HG02610 (cell line): ENCODE results near the gene GFOD1.
A peak's percentile ranks its signal among the peaks of the same experiment; 100 is the strongest.

Source experiments
- ATAC-seq: cut with Tn5 transposase; IDR thresholded peaks from one replicate; pipeline ENCODE4 v1.9.1; 2021; ENCODE audit warnings: mild to moderate bottlenecking, moderate library complexity; ENCODE audit not compliant: unreplicated experiment

GFOD1 gene, protein sequence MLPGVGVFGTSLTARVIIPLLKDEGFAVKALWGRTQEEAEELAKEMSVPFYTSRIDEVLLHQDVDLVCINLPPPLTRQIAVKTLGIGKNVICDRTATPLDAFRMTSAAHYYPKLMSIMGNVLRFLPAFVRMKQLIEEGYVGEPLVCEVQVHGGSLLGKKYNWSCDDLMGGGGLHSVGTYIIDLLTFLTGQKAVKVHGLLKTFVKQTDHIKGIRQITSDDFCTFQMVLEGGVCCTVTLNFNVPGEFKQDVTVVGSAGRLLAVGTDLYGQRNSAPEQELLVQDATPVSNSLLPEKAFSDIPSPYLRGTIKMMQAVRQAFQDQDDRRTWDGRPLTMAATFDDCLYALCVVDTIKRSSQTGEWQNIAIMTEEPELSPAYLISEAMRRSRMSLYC

DNA sequence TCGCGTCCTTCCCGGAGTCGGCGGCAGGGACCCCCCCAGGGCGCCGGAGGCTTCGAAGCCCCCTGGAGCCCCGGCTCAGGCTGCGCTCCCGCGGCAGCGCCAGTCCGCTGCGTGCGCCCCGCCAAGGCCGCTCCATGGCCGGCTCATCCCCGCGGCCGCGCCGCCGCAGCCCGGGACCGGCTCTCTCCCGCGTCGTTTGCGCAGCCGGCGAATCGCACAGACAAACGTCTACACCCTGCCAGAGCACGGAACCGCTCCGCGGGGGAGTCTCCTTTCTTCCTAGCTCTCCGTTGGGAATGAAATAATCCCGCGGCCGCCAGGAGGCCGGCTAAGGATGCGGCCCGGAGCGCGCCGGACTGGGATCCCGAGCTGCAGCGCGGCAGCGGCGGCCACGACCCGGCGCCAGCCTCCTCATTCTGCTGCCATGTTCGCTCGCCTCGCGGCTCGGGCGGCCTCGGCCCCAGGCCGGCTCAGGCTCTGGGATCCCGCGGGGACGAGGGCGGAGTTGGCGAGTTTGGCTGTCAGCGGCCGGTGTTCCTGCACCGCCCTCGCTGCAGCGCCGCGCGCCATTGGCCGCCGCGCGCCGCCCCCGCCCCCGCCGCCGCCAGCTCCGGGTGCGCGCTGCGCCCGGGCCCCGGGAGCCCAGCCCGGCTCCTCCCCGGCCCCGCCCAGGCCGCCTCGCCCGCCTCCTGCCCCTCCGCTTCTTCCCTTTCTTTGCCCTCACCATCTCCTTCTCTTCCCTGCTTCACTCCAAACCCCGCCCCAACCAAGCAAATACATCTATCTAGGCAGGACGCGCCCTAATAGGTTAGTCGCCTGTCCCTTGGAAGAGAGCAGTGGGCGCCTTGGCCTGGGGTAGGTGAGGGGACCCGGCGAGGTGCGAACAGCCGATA is at the start of gene GFOD1:
Gene GFOD1 (minus strand): TSS at position 479 of the 893 bp plus-strand sequence. CDS start 710 bp downstream, outside the sequence.
- ATAC-seq, result peak; percentile 78

DNA sequence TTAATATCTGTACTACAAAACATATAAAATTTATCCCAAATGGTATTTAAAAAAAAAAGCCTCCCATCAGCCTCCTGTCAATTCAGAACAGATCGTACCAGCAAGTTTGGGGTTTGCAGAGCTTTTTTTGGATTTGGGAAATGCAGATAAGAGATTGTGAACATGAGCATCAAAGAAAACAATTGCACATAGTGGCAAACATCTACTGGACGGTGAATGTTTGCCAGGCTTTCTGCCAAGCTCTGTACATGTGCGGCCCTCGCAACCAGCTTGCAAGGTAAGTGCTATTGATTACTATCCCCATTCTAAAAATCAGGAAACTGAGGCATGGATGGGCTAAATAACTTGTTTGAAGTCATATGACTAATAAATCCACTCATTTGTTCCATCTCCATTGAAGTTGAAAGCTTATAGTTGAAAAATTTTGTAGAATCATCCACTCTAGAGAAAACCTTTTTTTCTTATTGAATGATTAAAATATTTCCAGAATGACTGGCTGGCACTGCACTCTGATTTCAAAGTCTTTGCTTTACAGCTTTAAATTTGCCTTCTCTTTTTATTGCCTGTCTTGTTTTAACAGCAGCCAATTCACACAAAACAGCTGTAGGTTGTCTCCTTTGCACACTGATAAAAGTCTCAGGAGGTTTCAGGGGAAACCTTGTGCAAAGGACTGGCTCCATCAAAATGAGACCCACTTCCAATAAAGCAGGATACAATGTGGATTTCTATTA is 49.6 kb upstream of the GFOD1 start:
- no peak for ATAC-seq

DNA sequence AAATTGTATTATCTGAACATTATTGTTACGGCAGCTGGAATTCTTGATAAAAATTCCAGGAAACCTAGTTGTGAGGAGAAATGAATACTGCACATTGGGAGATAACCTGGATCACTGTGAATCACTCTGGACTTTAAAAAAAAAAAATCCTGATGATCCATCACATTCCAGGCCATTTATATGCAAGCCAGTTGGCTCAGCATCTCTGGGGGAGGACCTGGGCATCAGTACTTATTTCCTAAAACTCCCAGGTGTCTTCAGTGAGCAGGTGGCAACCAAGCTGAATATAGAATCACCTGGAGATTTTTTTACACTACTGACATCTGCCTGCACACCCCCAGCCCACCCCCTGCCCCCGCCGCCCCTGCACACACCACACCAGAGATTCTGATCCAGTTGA is 47.9 kb upstream of the GFOD1 start:
- no peak for ATAC-seq

DNA sequence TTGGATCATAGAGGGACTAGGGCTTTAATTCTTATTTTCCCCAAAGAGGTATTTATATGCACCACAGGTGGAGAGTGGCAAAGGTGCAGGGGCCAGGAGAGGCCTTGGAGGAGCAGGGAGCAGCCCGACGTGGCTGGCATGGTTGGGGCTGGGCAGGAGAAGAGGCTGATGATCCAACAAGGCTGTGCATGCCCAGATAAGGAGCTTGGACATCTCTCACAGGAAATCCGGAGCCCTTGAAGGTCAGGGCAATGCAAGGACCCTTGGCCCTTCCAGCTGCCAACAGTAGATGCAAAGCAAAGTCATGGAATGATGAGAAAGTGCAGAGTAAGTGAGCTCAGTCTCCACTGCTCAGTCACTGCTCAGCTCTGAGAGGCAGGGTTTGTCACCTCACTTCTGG is 47.1 kb upstream of the GFOD1 start:
- ATAC-seq, result no peak

DNA sequence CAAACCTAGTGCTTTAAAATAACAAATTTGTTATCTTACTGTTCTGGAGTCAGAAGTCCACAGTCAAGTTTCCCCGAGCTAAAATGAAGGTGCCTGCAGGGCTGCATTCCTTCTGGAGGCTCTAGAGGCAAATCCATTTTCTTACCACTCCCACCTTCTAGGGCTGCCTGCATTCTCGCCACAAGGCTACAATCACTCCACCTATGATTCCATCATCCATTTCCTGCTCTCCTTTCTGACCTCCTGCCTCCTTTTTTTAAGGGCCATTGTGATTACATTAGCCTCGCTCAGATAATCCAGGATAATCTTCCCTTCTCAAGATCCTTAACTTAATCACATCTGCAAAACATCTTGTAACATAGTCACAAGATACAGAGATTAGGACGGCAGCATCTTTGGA is 44.6 kb upstream of the GFOD1 start:
- ATAC-seq, result no peak

DNA sequence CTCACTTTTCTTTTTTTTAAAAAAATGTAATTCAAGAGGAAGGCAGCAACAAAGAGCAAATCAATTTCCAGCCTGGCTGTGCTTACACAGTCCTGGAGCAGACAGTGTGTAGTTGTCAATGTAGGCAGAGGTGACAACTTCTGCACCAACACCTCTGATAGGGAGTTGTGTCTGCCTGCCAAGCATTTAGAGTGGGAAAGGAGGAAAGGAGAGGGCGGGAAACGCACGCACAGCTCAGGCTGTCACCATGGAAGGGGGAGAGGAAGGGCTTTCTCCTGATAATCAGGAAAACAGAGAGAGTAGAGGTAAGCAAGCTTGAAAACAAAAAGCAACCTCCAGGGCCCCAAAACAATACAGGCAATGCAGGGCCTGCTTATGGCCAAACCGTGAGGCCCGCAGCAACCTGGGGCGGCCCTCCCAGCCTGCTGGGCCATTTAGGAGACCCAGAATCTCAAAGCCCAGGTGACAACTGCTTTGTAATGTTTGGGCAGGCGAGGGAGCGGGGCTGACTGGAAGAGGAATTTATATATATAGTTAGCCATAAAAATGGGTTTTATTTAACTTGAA is 41.5 kb upstream of the GFOD1 start:
- no peak for ATAC-seq

DNA sequence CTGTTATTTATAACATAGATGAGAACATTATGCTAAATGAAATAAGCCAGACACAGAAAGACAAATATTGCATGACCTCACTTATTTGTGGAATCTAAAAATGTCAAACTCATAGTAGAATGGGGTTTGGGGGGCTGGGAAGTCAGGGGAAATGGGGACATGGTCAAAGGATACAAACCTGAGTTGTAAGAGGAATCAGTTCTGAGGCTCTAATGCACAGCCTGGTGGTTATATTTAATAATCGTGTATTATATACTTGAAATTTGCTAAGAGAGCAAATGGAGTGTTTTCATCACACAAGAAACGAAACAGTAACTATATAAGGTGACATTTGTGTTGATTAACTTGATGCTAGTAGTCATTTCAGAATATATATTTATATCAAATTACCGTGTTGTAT is 40.8 kb upstream of the GFOD1 start:
- no peak for ATAC-seq

DNA sequence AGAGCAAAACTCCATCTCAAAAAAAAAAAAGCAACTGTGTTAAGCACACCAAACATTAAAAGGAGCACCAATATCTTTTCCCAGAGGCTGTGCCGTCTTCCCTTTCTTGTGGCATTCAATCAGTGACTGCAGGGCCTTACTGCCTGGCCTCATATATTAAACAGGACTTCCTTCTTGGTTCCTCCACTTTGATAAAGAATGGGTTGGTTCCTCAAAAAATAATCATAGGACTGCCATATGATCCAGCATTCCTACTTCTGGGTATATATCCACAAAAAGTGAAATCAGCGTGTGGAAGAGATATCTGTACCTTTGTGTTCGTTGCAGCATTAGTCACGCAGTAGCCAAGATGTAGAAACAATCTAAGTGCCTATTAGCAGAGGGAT is 40.3 kb upstream of the GFOD1 start:
- ATAC-seq, result no peak

DNA sequence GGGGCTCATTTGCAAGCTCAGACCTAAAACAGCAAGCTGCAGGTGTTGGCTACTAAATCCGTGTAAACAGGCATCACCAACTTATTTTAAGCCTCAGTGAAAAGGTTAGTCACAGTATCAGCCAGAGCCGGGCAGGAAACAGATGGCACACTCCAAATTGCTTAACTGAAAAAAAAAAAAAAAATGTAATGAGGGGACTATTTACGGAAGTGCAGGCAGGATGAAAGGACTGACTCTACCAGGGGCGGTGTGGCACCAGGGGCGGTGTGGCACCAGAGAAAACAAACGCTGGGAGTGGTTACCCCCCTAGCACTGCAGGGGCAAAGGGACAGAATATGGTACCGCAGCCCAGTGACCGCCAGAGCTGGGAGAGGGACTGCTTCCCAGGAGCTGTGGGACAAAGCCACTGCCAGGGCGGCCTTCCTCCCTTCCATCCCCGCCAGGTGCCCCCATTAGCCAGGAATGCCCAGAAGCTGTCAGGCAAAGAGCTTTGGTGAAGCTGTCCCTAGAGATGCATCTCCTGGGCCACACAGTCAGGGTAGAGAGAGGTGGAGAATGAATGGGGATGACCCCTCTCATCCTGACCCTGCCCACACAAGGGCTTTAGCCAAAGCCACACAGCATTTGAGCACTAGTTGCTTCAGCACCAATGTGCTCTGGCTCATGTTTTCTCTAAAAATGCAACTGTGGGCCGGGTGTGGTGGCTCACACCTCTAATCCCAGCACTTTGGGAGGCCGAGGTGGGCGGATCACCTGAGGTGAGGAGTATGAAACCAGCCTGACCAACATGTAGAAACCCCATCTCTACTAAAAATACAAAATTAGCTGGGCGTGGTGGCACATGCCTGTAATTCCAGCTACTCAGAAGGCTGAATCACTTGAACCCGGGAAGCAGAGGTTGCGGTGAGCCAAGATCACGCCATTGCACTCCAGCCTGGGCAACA is 39.6 kb upstream of the GFOD1 start:
- ATAC-seq, result peak; percentile 66

DNA sequence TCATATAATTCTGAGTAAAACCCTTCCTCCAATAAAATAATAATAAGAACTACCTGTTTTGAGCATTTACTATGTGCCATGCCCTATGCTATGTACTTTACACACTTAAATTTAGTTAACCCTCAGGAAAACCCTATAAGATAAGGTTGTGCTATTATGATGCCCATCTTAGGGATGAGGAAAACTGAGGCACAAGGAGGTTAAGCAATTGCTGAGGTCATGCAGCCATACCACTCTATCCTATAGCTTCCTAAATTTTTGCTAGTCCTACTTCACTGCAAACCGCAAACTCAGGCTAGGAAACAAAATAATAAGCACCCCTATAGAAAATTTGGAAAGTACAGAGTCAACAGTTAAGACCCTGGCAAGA is 38.9 kb upstream of the GFOD1 start:
- ATAC-seq, result no peak

DNA sequence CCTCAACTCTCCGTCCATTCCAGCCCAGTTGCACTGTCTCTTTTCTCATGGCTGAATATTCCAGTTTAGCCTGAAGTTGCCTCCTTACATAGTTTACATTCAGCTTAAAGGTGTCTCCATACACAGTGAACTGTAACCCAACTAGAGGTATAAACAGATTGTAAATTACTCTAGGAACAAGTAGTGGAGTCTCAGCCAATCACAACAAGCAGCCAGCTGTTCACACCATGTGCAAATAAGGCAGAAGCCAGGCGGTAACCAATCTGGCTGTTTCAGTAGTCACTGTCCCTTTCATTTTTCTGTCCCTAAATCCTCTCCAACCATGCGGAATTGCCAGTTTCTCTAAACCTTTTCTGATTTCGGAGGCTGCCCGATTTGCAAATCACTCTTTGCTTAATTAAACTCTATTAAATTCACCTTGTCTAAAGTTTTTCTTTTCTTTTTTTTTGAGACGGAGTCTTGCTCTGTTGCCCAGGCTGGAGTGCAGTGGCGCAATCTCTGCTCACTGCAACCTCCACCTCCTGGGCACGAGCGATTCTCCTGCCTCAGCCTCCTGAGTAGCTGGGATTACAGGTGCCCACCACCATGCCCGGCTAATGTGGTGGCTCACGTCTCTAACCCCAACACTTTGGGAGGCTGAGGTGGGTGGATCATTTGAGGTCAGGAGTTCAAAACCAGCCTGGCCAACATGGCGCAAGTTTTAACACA is 37.6 kb upstream of the GFOD1 start:
- no peak for ATAC-seq

DNA sequence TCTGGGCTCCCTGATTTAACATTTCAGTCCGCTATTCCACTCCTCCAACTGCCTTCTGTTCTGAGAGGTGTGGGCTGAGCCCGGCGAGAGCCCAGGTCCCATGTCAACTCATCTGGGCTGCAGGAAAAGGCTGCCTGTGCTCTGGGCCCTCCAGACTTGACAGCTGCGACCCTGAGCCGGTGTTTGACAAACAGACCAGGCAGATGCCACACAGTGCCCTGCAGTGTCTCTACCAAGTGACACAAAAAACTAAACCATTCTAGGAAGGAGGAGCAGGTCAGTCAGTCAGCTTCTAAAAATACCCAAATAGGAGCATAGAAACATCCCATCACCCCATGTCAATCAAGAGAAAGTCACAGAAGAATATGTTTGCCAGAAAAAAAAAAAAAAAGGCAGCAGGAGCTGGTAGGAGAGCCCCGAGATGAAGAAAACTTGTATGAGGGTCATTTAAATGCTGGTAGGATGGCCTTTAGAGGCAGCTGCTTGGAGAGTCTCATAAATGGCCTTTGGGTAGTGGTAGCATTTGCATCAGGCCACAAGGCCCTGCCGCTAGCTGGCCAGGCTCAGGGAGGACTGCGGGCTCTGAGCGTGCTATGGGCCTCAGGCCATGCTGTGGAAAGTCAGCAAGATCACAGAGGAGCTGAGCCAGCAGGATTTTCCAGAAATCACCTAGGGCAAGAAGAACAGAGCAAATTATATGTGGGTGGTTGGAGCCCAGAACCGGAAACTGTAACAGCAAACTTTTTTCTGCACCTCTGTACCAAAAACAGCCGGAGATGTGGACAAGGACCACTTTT is 36.6 kb upstream of the GFOD1 start:
- ATAC-seq, result no peak

DNA sequence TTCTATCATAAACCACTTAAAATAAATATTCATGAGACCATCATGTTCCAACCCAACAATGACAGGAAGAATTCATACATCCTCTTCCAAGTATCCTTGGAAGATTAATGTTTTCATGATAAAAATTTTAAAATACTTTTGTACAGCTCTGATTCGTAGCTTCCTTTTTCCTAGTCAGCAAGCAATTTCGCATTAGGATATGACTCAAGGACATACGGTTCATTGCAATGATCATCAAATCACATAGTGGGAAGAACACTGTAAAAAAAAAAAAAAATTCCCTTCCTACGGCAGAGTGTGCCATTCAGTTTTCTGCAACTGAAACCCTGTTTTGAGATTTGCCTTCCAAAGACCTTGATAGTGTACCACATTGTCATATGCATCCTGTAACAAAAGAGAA is 35.3 kb upstream of the GFOD1 start:
- no peak for ATAC-seq

DNA sequence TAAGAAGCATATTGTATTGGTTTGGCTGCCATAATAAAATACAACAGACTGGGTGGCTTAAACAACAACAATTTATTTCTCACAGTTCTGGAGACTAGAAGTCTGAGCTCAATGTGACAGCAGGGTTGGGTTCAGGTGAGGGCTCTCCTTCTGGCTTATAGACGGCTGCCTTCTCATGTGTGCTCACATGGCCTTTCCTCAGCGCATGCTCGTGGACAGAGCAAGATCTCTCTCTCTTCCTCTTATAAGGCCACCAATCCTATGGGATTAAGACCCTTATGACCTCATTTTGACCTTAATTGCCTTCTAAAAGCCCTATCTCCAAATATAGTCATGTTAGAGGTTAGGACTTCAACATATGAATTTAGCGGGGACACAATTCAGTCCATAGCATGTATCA is 32.4 kb upstream of the GFOD1 start:
- ATAC-seq, result no peak

DNA sequence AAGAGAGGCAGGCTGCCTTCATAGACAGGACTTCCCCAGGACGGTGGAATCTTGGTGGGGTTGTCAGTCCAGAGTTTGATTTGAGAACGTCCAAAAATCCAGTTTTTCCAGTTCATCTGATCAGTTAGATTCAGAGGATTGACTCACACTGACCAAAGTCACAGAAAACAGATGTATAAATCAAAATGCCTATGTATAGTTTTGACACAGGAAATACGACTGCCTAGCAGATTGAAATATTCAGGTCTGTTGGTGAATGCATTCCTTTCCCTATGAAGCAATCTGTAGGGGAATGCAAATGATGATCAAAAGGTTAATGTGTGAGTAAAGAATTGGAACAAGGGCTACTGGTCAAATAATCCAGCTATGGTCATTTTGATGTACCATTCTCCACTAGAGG is 29.7 kb upstream of the GFOD1 start:
- no peak for ATAC-seq

DNA sequence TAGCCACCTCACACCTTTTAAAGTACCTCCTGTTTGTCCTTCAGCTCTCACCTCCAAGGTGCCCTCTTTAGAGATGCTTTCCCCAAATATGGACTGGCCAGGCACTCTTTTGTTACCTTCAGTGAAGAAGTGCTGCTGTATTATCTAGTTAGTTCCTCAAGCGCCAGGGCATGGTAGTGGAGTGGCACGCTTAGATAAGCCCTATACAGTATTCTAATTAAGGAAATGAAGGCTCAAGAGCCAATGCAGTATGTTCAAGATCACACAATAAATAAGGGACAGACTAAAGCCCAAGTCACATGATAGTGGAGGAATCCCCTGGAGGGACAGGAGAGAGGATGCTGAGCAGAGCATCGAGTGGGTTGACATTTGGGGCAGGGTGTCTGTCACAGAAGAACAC is 28.5 kb upstream of the GFOD1 start:
- ATAC-seq, result no peak

DNA sequence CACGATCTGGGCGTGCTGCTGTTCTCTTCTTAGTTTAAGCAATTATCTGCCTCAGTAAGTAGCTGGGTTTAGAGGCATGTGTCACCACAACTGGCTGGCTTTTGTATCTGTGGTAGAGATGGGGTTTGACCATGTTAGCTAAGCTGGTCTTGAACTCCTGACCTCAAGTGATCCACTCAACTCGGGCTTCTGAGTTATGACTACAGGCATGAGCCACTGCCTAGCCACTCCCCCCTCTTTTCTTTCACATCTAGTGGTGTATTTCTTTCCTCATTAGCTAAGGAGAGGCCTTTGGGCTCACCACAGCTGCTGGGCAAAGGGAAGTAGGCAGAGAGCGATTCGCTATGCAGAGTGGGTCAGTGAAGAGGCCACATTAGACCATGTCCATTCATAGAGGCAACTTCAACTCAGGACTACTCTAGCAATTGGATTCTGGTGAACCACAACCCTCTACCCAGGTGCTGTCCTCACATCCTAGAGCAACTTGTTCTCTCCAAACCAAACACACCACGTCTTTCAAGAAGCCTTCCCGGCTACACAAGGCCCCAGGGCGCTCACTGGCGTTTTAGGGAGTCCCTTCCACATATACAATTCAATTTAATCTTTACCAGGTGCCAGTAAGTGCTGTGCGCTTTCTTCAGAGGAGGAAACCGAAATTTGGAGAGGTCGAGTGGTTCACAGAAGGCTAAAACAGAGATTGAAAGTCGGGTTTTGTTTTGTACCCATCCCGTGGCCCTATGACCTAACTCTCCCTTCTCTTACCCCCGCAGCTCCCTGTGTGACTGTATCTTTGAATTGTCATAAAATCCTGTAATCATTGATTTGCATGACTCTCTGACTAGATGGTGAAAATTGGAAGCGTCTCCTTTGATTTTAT is 26.5 kb upstream of the GFOD1 start:
- ATAC-seq, result no peak

DNA sequence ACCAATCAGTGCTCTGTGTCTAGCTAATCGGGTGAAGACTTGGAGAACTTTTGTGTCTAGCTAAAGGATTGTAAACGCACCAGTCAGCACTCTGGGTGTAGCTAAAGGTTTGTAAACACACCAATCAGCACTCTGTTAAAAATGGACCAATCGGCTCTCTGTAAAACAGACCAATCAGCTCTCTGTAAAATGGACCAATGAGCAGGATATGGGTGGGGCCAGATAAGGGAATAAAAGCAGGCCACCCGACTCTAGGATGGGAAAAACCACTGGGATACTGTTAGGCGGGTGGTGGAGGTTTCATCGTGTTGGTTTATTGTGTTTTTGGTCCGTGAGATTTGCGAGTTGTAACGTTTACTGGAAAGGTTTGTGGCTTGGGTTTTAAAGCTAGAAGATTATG is 25.5 kb upstream of the GFOD1 start:
- no peak for ATAC-seq
